Ovary (tissue), 9 donors: Measurements from ENCODE around the gene GDF10. TPM values are rescaled to one million over a fixed set of nuclear protein-coding genes. Genes with fewer than 3 reads are reported as not detected.

Experiments
- DNase-seq, 5 donors: peaks; one replicate each; pipeline ENCODE4 v3.0.0-alpha.2; 2019 to 2020
- H3K27ac ChIP-seq, 2 donors: fragments of 200-600 bp; one replicate each; pipeline versions ENCODE4 v1.5.1 to v1.8.0; 2019 to 2022
- H3K27me3 ChIP-seq: fragments of 200-600 bp; one replicate; pipeline ENCODE4 v1.8.0; 2022
- H3K36me3 ChIP-seq: fragments of 200-600 bp; sonication (generic); one replicate; pipeline ENCODE4 v1.5.1; 2019
- H3K4me1 ChIP-seq: one replicate; pipeline ENCODE4 v1.8.1; 2013; ENCODE audit warnings: mild to moderate bottlenecking, moderate library complexity; ENCODE audit not compliant: insufficient read depth
- H3K4me3 ChIP-seq: fragments of 200-600 bp; sonication (generic); one replicate; pipeline ENCODE4 v1.5.1; 2017
- H3K9me3 ChIP-seq, 2 donors: fragments of 200-600 bp in 1 of 2; sonication (generic) in 1 of 2; one replicate each; pipeline versions ENCODE4 v1.5.1 to v1.8.1; 2013 to 2019; ENCODE audit warnings: mild to moderate bottlenecking in 1 of 2, moderate library complexity in 1 of 2
- EP300 ChIP-seq: sonication (generic); formaldehyde crosslinking; IDR thresholded peaks from one replicate; pipeline ENCODE4 v1.6.1; 2017; ENCODE audit warnings: antibody characterized with exemption
- POLR2A ChIP-seq: fragments of 450-650 bp; IDR thresholded peaks from one replicate; pipeline ENCODE4 v1.6.1; 2017; ENCODE audit warnings: antibody characterized with exemption, mild to moderate bottlenecking, moderate library complexity
- WGBS, 3 donors: extraction: QIAGEN DNeasy Blood & Tissue Kit in 1 of 3; methylation state at CpG; one replicate each; pipeline versions ENCODE4 v1.1.5 to v1.1.7; 2013 to 2017; 5-methylcytosine and 5-hydroxymethylcytosine counted together
- intact Hi-C, 4 donors: fragments of 100-400 bp; cut with DNase I; formaldehyde crosslinking; loops; one replicate each; pipeline versions ENCODE4 v1.11.0 to v1.15.1; 2022 to 2023
- polyA plus RNA-seq, 2 donors: library from polyadenylated mRNA; stranded (reverse); fragments of 200-250 nt in 1 of 2; fragments of 350-450 nt in 1 of 2; fragmentation: Illumina TruSeq in 1 of 2; extraction: RNeasy Lipid Tissue Mini Kit (QIAGEN cat#74804) in 1 of 2; gene quantifications; one replicate each; pipeline ENCODE4 v1.2.3, GENCODE V29; 2013 to 2014
- total RNA-seq, 7 donors: library from RNA; depleted of rRNA in 2 of 7; stranded (reverse); fragments of >200 nt in 2 of 7; fragmentation: NEBNext Ultra II Directional in 3 of 7; extraction: Animal tissue kit (Norgen Biotek cat#: 25700) in 3 of 7; gene quantifications; one replicate each; pipeline versions ENCODE4 v1.1.0 to v1.2.4, GENCODE V29; 2016 to 2023
- TF ChIP-seq, protein P1 (sequence below), 3 donors: fragments of 450-650 bp in 2 of 3; fragments of 200-600 bp in 1 of 3; IDR thresholded peaks; one replicate each; pipeline versions ENCODE4 v1.5.1 to v1.8.0; 2016 to 2022; ENCODE audit warnings: antibody characterized with exemption in 3 of 3, mild to moderate bottlenecking in 1 of 3
- donor health status: DM: no; HTN: no; CAD: no; lungs with moderate emphysema.
- donor health status: DM: no; HTN: no; CAD: no.
- donor health status: Bipolar disorder and iron deficiency.
- donor health status: DM: yes; HTN: yes; CAD: no.
- donor health status: DM: no; HTN: no; CAD: no.
- donor health status: DM: yes; HTN: yes; CAD: no.

GDF10 gene
- total and polyA plus RNA-seq, 9 donors, result 0.12 to 1.2 (median 0.53) TPM; not detected in 3

DNA sequence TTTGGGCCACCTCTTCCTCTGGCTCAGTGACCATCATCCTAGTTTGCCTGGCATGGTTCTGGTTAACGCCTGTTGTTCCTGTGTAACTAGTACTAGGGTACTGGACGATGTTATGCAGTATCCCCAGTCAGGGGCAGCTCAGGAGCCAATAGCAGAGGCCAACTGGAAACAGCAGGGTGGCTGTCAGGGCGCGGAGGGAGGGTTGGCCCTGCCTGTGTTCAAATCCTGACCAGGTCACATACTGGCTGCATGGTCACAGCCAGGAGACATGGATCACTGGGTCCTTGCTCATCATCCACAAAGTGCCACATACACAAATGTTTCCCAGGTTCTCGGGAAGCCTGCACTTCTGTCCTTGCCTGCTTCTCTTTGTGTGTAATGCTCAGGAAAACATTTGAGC is 35.9 kb downstream of the GDF10 start:
- Histone ChIP-seq H3K4me1 (no peaks in the 10 kb centered on the region), H3K4me3 (no peak overlapping the region), H3K27me3 (no peaks in the 10 kb centered on the region), H3K27ac (no peak overlapping the region), H3K36me3 (no peaks in the 10 kb centered on the region), H3K9me3 (no peaks in the 10 kb centered on the region)
- 85 to 92% (median 86%) methylated on average over 5 of the region's 5 CpGs for WGBS, 3 donors
- TF ChIP-seq, protein P1, sequence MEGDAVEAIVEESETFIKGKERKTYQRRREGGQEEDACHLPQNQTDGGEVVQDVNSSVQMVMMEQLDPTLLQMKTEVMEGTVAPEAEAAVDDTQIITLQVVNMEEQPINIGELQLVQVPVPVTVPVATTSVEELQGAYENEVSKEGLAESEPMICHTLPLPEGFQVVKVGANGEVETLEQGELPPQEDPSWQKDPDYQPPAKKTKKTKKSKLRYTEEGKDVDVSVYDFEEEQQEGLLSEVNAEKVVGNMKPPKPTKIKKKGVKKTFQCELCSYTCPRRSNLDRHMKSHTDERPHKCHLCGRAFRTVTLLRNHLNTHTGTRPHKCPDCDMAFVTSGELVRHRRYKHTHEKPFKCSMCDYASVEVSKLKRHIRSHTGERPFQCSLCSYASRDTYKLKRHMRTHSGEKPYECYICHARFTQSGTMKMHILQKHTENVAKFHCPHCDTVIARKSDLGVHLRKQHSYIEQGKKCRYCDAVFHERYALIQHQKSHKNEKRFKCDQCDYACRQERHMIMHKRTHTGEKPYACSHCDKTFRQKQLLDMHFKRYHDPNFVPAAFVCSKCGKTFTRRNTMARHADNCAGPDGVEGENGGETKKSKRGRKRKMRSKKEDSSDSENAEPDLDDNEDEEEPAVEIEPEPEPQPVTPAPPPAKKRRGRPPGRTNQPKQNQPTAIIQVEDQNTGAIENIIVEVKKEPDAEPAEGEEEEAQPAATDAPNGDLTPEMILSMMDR (IDR thresholded peaks at IDR 0.05), result no peak
- no peak for TF ChIP-seq POLR2A
- no peak for TF ChIP-seq EP300
- no peak for DNase-seq
- intact Hi-C loops, result no loop called here

DNA sequence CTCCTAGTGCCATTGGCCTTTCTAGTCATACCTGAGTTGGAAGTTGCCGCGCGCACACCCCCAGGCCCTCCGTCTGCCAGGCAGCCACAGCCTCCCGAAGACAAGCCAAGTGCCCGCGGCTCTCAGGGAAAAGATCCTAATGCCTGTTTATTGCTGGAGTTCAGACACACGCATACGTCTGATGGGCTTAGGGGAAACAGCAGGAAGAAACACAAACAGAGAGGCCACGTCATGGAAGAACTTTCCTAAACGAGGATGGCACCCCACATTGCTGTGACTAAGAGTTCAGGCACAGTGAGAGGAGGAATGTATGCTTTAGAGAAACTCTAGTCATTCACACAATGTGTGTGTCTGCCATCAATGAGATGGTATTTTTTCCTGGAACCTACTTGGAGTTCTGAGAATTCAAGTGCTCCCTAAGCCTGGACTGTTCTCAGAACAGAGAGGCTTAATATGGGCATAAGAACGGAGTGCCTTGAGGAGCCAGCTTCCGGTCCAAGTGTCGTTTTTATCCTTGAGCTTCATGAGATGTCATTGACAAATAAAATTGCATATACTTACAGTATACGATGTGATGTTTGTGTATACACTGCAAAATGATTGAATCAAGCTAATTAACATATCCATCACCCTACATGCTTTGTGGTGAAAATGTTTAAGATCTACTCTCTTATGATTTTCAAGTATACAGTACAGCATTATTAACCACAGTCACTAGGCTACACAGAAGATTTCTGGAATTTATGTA is 36.6 kb downstream of the GDF10 start:
- DNase-seq, result no peak
- Histone ChIP-seq H3K27me3 (no peaks in the 10 kb centered on the region), H3K9me3 (no peaks in the 10 kb centered on the region), H3K4me1 (no peaks in the 10 kb centered on the region), H3K36me3 (no peaks in the 10 kb centered on the region), H3K27ac (no peak overlapping the region), H3K4me3 (no peak overlapping the region)
- TF ChIP-seq POLR2A (no peak), EP300 (no peak)
- TF ChIP-seq, protein P1 (IDR thresholded peaks at IDR 0.05), result no peak
- intact Hi-C loops, result no loop called here
- whole genome bisulfite sequencing, 3 donors, result 77 to 81% (median 79%) methylated on average over 15 of the region's 15 CpGs

DNA sequence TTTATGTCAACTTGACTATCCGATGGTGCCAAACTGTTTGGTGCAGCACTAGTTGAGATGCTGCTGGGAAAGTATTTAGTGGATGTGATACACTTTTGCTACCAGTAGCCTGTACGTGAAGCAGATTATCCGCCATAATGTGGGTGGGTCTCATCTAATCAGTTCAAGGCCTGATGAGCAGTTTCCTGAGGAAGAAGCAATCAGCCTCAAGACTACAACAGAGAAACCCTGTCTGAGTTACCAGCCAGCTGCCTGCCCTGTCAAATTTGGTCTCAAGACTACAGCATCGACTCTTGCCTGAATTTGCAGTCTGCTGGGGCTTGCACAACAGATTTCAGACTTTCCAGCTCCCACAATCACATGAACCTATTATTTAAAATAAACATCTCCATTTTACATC is 37.3 kb downstream of the GDF10 start:
- no peak for DNase-seq
- H3K4me3 ChIP-seq, result no peak overlapping the region
- H3K4me1 ChIP-seq, result no peaks in the 10 kb centered on the region
- TF ChIP-seq POLR2A, result no peak
- TF ChIP-seq, protein P1 (IDR thresholded peaks at IDR 0.05), result no peak
- TF ChIP-seq EP300, result no peak
- H3K27me3 ChIP-seq, result no peaks in the 10 kb centered on the region
- no peaks in the 10 kb centered on the region for H3K9me3 ChIP-seq
- no peak overlapping the region for H3K27ac ChIP-seq
- H3K36me3 ChIP-seq, result no peaks in the 10 kb centered on the region
- intact Hi-C loops, result no loop called here
- 61 to 67% (median 63%) methylated on average over 4 of the region's 4 CpGs for WGBS, 3 donors

DNA sequence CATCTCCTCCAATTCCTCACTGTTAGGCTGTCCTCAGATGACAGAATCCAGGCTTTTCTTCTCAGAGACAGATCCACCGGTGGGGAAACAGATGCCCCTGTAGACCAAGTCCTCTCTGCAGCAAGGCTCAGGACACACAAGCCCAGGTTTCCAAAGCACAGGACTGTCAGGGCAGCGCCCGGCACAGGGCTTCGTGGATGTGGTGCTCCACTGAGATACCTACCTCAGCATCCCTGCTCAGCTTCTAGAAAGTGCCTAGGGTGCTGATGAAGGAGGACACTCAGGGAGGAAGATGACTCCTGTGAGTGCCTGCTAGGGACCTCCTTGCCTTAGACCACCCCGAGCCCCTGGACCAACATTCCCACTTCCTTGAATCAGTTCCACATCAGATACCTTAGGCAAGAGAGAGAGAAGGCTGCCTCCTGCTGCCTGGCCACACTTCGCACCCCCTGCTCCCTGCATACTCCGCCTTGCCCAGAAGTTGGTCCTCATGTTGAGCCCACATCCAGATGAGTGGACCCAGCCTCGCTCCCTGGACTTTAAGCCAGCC is 39.3 kb downstream of the GDF10 start:
- no peak for DNase-seq
- WGBS, 3 donors, result 78 to 81% (median 79%) methylated on average over 8 of the region's 8 CpGs
- Histone ChIP-seq H3K27me3 (no peaks in the 10 kb centered on the region), H3K36me3 (no peaks in the 10 kb centered on the region), H3K4me3 (no peak overlapping the region), H3K27ac (no peak overlapping the region), H3K9me3 (no peaks in the 10 kb centered on the region), H3K4me1 (no peaks in the 10 kb centered on the region)
- intact Hi-C loops, result no loop called here
- TF ChIP-seq, protein P1 (IDR thresholded peaks at IDR 0.05), result no peak
- TF ChIP-seq POLR2A, result no peak
- TF ChIP-seq EP300, result no peak
